ENCODE data around the gene XPR1. TPM values are rescaled to one million over a fixed set of nuclear protein-coding genes. Genes with fewer than 3 reads are reported as not detected.
A peak's percentile ranks its signal among the peaks of the same experiment; 100 is the strongest.
"Not testable (repeated sequence)": the region's sequence is repeated elsewhere in the genome, so short reads cannot be mapped to it uniquely, and the experiment has no call there.

Gene XPR1
- total RNA-seq, 1 donor from 2014 or later, result 11.6 TPM

DNA sequence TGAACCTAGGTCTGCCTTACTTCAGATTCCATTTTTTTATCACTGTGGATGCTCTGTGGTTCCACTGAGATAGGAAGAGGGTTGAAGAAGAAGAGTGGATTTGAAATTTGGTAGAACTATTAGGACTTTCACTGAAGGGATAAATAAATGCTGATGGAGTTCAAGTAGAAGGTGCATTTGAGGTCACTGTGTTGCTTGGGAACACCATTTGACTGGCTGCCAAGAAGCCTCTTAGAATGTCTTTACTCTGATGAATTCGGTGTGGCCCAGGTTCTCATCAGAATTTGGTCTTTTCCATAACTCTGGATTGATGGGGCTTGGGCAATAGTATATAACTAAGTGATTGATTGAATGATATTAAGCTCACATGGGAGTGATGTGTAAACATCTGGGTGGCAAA is 11.9 kb downstream of the XPR1 start:
- DNase-seq (ENCODE audit: low spot score), result no peak

GRCh38 chr1:180644526-180645192 is 12.8 kb downstream of the XPR1 start:
- DNase-seq (ENCODE audit: low spot score), result no peak

- not testable (repeated sequence) for DNase-seq (ENCODE audit: low spot score)
Measured at GRCh38 chr1:180645261-180645660, 13.4 kb downstream of the XPR1 start.

GRCh38 chr1:180646093-180646492 is 14.3 kb downstream of the XPR1 start:
- DNase-seq (ENCODE audit: low spot score), result no peak

DNA sequence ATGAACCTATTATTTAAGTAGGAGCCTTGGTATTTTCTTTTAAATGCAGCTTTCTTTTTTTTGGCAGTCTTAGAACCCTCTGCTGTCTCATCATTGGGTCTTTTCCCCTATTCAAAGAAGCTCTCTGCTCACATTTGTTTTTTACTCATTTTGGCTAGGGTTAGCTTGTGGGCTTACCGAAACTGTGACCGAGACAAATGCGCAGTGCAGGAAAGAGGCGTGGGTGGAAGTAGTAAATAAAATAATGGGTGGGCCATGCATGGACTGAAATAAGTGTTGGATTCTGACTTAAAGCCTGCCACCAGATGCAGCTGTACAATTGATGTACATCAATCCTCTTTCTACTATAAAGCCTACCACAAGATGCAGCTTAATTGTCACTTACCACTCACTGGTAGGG is 14.7 kb downstream of the XPR1 start:
- no peak for DNase-seq (ENCODE audit: low spot score)

DNA sequence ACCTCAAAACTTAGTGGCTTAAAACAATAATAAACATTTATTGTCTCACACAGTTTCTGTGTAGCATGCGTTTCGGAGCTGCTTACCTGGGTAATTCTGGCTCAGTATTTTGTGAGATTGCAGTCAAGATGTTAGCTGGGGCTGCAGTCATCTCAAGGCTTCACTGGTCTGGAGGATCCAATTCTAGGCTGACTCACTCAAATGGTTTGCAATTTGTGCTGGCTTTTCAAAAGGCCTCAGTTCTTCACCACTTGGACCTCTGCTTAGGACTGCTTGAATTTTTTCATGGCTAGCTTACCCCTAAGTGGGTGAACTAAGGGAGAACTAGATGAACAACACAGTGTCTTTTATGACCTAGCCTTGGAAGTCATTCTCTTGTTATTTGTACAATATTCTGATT is 21.0 kb downstream of the XPR1 start:
- no peak for DNase-seq (ENCODE audit: low spot score)

GRCh38 chr1:180662709-180663108 is 30.9 kb downstream of the XPR1 start:
- DNase-seq (ENCODE audit: low spot score), result no peak

- no peak for DNase-seq (ENCODE audit: low spot score)
Measured at GRCh38 chr1:180670681-180671080, 38.9 kb downstream of the XPR1 start.

DNA sequence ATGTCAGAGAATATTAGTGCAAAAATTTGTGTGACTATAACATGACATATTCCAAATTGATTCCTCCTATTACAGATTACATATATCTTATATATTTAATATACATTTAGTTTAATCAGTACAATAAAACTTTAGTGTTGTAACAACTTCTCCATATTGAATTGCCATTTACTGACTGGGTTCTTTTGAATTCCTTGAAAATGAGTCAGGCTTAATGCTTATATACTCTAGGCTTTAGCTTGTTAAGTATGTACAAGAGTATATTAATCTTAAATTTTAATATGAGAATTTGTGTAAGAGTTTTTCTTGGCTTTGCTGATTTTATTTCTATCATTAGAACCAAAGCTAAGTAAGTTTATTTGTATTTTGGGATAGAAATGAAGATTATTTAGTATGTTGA is 40.3 kb downstream of the XPR1 start:
- no peak for DNase-seq (ENCODE audit: low spot score)

DNA sequence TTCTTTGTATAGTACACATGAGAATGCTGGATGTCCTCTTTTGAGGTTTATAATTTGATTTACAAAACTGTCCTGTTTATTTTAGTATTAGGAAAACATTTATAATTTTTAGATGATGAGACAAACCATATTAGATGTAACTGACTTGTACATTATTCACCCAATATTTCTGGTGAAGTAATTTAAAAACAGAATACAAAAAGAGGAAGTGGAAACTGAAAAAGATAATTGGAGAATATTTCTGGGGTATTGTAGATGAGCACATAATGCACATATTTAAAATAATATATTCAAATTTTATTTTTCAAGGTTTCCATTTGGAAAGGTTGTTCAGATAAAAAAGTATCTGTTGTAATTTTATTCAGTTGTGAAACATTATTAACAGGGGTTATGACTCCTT is 40.7 kb downstream of the XPR1 start:
- no peak for DNase-seq (ENCODE audit: low spot score)

- DNase-seq (ENCODE audit: low spot score), result no peak
Measured at GRCh38 chr1:180674603-180675530, 43.0 kb downstream of the XPR1 start.

- no peak for DNase-seq (ENCODE audit: low spot score)
Measured at GRCh38 chr1:180675586-180675985, 43.8 kb downstream of the XPR1 start.

DNA sequence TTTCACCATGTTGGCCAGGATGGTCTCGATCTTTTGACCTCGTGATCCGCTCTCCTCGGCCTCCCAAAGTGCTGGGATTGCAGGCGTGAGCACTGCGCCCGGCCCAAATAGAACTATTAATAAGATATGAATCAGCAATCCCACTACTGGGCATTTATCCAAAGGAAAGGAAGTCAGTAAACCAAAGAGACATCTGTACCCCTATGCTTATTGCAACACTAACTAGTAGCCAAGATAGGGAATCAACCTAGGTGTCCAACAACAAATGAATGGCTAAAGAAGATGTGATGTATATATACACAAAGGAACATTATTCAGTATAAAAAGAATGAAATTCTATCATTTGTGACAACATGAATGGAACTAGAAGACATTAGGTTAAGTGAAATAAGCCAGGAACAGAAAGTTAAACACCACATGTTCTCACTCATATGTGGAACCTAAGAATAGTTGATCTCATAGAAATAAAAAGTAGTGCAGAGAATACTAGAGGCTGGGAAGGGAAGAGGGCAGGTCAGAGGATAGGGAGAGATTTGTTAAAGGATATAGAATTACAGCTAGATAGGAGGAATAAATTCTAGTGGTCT is 48.8 kb downstream of the XPR1 start:
- DNase-seq (ENCODE audit: low spot score), result no peak

GRCh38 chr1:180683117-180683516 is 51.3 kb downstream of the XPR1 start:
- not testable (repeated sequence) for DNase-seq (ENCODE audit: low spot score)

GRCh38 chr1:180691322-180691913 is 59.6 kb downstream of the XPR1 start:
- DNase-seq (ENCODE audit: low spot score), result peak; percentile 1

DNA sequence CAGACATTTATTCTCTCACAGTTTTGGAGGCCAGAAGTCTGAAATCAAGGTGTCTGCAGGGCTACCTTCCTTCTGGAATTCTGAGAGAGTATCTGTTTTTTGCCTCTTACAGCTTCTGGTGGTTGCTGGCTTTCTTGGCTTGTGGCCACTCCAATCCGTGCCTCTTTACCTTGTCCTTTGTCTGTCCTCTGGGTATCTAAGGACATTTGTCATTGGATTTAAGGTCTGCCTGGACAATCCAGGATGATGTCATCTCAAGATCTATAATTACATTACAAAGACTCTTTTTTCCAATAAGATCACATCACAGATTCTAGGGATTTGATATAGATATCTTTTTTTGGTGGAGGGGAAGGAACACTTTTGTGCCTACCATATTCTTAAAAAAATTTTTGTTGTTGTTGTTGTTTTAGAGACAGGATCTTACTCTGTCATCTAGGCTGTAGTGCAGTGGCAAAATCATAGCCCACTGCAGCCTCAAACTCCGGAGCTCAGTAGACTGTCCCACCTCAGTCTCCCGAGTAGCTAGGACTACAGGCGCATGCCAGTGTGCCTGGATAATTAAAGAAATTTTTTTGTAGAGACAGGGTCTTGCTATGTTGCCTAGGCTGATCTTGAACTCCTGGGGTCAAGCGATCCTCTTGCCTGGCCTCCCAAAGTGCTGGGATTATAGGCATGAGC is 61.9 kb downstream of the XPR1 start:
- no peak for DNase-seq (ENCODE audit: low spot score)

DNA sequence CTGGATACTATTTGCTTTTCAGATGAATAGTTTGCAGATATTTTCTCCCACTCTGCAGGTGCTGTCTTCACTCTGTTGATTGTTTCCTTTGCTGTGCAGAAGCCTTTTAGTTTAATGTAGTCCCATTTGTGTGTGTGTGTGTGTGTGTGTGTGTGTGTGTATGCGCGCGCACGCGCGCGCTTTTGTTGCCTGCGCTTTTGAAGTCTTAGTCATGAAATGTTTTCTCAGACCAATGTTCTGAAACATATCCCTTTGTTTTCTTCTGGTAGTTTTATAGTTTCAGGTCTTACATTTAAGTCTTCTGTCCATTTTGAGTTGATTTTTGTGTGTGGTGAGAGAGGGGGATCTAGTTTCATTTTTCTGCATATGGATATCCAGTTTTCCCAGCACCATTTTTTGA is 63.5 kb downstream of the XPR1 start:
- DNase-seq (ENCODE audit: low spot score), result no peak

GRCh38 chr1:180696361-180696760 is 64.5 kb downstream of the XPR1 start:
- DNase-seq (ENCODE audit: low spot score), result no peak

DNA sequence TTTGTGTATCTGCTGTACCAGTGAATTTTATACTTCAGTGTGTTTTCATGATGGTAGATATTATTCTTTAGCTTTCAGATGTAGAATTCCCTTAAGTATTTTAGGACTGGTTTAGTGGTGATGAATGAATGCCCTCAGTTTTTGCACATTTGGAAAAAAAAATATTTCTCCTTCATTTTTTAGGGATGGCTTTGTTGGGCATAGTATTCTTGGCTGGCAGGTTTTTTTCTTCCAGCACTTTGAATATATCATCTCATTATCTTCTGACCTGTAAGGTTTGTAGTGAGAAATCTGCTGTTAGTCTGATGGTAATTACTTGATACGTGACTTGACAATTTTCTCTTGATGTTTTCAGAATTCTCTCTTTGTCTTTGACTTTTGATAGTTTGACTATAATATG is 66.8 kb downstream of the XPR1 start:
- DNase-seq (ENCODE audit: low spot score), result no peak

DNA sequence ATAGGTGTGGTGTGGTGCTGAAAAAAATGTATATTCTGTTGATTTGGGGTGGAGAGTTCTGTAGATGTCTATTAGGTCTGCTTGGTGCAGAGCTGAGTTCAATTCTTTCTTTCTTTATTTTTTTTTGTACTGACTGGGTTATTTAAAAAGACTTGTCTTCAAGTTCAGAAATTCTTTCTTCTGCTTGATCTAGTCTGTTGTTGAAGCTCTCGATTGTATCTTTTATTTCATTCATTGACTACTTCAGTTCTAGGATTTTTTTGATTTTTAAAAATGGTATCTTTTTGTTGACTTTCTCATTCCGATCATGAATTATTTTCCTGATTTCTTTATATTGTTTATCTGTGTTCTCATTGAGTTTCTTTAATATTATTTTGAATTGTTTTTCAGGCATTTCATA is 70.6 kb downstream of the XPR1 start:
- not testable (repeated sequence) for DNase-seq (ENCODE audit: low spot score)

DNA sequence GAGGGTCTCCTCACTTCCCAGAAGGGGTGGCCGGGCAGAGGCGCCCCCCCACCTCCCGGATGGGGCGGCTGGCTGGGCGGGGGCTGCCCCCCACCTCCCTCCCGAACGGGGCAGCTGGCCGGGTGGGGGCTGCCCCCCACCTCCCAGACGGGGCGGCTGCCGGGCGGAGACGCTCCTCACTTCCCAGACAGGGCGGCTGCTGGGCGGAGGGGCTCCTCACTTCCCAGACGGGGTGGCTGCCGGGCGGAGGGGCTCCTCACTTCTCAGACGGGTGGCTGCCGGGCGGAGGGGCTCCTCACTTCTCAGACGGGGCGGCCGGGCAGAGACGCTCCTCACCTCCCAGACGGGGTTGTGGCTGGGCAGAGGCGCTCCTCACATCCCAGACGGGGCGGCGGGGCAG is 78.9 kb downstream of the XPR1 start:
- not testable (repeated sequence) for DNase-seq (ENCODE audit: low spot score)

- DNase-seq (ENCODE audit: low spot score), result not testable (repeated sequence)
Measured at GRCh38 chr1:180711260-180711659, 79.4 kb downstream of the XPR1 start.
